H9 (cell line): ENCODE results near the gene MOCS1. TPM values are rescaled to one million over a fixed set of nuclear protein-coding genes. Genes with fewer than 3 reads are reported as not detected.

Experiments
- DNase-seq: peaks from one replicate; pipeline ENCODE4 v3.0.0-alpha.2; 2017
- H2AFZ ChIP-seq: one replicate; pipeline ENCODE4 v1.6.1; 2013; ENCODE audit warnings: mild to moderate bottlenecking, low read length, control low read depth, moderate library complexity
- H2AK5ac ChIP-seq: 2 replicates; pipeline ENCODE4 v1.6.1; 2013; ENCODE audit warnings: low read length, control low read depth, mixed read lengths; ENCODE audit not compliant: insufficient read length
- H2BK120ac ChIP-seq: one replicate; pipeline ENCODE4 v1.6.1; 2013; ENCODE audit warnings: low read depth, mild to moderate bottlenecking, low read length, control low read depth, inconsistent platforms; ENCODE audit not compliant: poor library complexity, severe bottlenecking
- H2BK12ac ChIP-seq: 2 replicates; pipeline ENCODE4 v1.6.1; 2013; ENCODE audit warnings: low read length, control low read depth, mixed read lengths, low read depth; ENCODE audit not compliant: insufficient read length
- H2BK15ac ChIP-seq: 2 replicates; pipeline ENCODE4 v1.6.1; 2013; ENCODE audit warnings: low read depth, low read length, control low read depth
- H2BK20ac ChIP-seq: one replicate; pipeline ENCODE4 v1.6.1; 2013; ENCODE audit warnings: low read depth, mild to moderate bottlenecking, low read length, control low read depth, inconsistent platforms; ENCODE audit not compliant: poor library complexity, severe bottlenecking
- H2BK5ac ChIP-seq: 2 replicates; pipeline ENCODE4 v1.6.1; 2013; ENCODE audit warnings: low read length, control low read depth, mixed read lengths; ENCODE audit not compliant: insufficient read length
- H3K14ac ChIP-seq: 2 replicates; pipeline ENCODE4 v1.6.1; 2013; ENCODE audit warnings: low read length, control low read depth; ENCODE audit not compliant: insufficient read depth
- H3K18ac ChIP-seq: 2 replicates; pipeline ENCODE4 v1.6.1; 2013; ENCODE audit warnings: low read depth, mild to moderate bottlenecking, mixed read lengths, low read length, control low read depth; ENCODE audit not compliant: insufficient read length
- H3K23ac ChIP-seq: 2 replicates; pipeline ENCODE4 v1.6.1; 2013; ENCODE audit warnings: low read length, control low read depth, mixed read lengths, low read depth; ENCODE audit not compliant: insufficient read length
- H3K23me2 ChIP-seq: 2 replicates; pipeline ENCODE4 v1.6.1; 2013; ENCODE audit warnings: low read depth, mild to moderate bottlenecking, mixed read lengths, low read length, control low read depth; ENCODE audit not compliant: insufficient read length, poor library complexity, severe bottlenecking
- H3K27ac ChIP-seq: 2 replicates; pipeline ENCODE4 v1.5.1; 2013; ENCODE audit warnings: low read length, control low read depth, mixed read lengths, low read depth; ENCODE audit not compliant: insufficient read length
- H3K27me3 ChIP-seq: 2 replicates; pipeline ENCODE4 v1.6.1; 2013; ENCODE audit warnings: low read length, control low read depth, inconsistent platforms; ENCODE audit not compliant: insufficient read depth
- H3K4ac ChIP-seq: 2 replicates; pipeline ENCODE4 v1.6.1; 2013; ENCODE audit warnings: low read depth, mild to moderate bottlenecking, control low read depth, inconsistent platforms, low read length, moderate library complexity
- H3K4me1 ChIP-seq: 2 replicates; pipeline ENCODE4 v1.6.1; 2013; ENCODE audit warnings: low read length, control low read depth, inconsistent platforms; ENCODE audit not compliant: insufficient read depth
- H3K4me2 ChIP-seq: 2 replicates; pipeline ENCODE4 v1.6.1; 2013; ENCODE audit warnings: low read length, control low read depth, mixed read lengths; ENCODE audit not compliant: insufficient read length, insufficient read depth
- H3K56ac ChIP-seq: 2 replicates; pipeline ENCODE4 v1.6.1; 2013; ENCODE audit warnings: low read depth, mild to moderate bottlenecking, mixed read lengths, low read length, control low read depth; ENCODE audit not compliant: insufficient read length
- H3K79me1 ChIP-seq: 2 replicates; pipeline ENCODE4 v1.6.1; 2013; ENCODE audit warnings: low read depth, mild to moderate bottlenecking, moderate library complexity, low read length, control low read depth, inconsistent platforms; ENCODE audit not compliant: insufficient read depth, poor library complexity, severe bottlenecking
- H3K79me2 ChIP-seq: 2 replicates; pipeline ENCODE4 v1.6.1; 2013; ENCODE audit warnings: low read length, control low read depth, inconsistent platforms; ENCODE audit not compliant: insufficient read depth
- H3K9ac ChIP-seq: 2 replicates; pipeline ENCODE4 v1.6.1; 2013; ENCODE audit warnings: low read length, control low read depth, mixed read lengths; ENCODE audit not compliant: insufficient read length; ENCODE audit errors: extremely low read depth
- H3K9me3 ChIP-seq: one replicate; pipeline ENCODE4 v1.6.1; 2013; ENCODE audit warnings: low read depth, low read length, inconsistent platforms; ENCODE audit not compliant: control insufficient read depth
- H3T11ph ChIP-seq: one replicate; pipeline ENCODE4 v1.6.1; 2013; ENCODE audit warnings: mild to moderate bottlenecking, low read length, control low read depth, inconsistent platforms
- H4K20me1 ChIP-seq: one replicate; pipeline ENCODE4 v1.6.1; 2013; ENCODE audit not compliant: control insufficient read depth, insufficient read length, insufficient read depth
- H4K5ac ChIP-seq: 2 replicates; pipeline ENCODE4 v1.6.1; 2013; ENCODE audit warnings: low read depth, mild to moderate bottlenecking, mixed read lengths, low read length, control low read depth; ENCODE audit not compliant: insufficient read length
- H4K8ac ChIP-seq: replicated peaks from 2 replicates; pipeline ENCODE4 v1.6.1; 2013; ENCODE audit warnings: low read length, control low read depth, mixed read lengths, low read depth; ENCODE audit not compliant: insufficient read length
- H4K91ac ChIP-seq: 2 replicates; pipeline ENCODE4 v1.6.1; 2013; ENCODE audit warnings: low read depth, mild to moderate bottlenecking, moderate library complexity, mixed read lengths, low read length, control low read depth; ENCODE audit not compliant: insufficient read length
- H3K27ac Mint-ChIP-seq, 3 experiments: 2 replicates in 2 of 3; 3 replicates in 1 of 3; pipeline ENCODE4 v1.8.0; 2020 to 2021; ENCODE audit warnings: mixed read lengths in 3 of 3, mild to moderate bottlenecking in 1 of 3, moderate library complexity in 1 of 3
- H3K27me3 Mint-ChIP-seq: 2 replicates; pipeline ENCODE4 v1.8.0; 2021; ENCODE audit warnings: low read depth, mild to moderate bottlenecking, moderate library complexity, mixed read lengths
- H3K36me3 Mint-ChIP-seq, 3 experiments: 2 replicates in 2 of 3; 3 replicates in 1 of 3; pipeline ENCODE4 v1.8.0; 2020 to 2021; ENCODE audit warnings: low read depth in 3 of 3, mixed read lengths in 3 of 3; ENCODE audit not compliant: insufficient read depth in 1 of 3
- H3K4me1 Mint-ChIP-seq, 2 experiments: 2 replicates each; pipeline ENCODE4 v1.8.0; 2020; ENCODE audit warnings: mixed read lengths in 2 of 2
- H3K4me3 Mint-ChIP-seq, 2 experiments: 2 replicates in 1 of 2; 3 replicates in 1 of 2; pipeline ENCODE4 v1.8.0; 2020 to 2021; ENCODE audit warnings: mild to moderate bottlenecking in 2 of 2, mixed read lengths in 2 of 2, moderate library complexity in 1 of 2
- H3K9me3 Mint-ChIP-seq, 2 experiments: 2 replicates in 1 of 2; 3 replicates in 1 of 2; pipeline ENCODE4 v1.8.0; 2020; ENCODE audit warnings: mild to moderate bottlenecking in 2 of 2, mixed read lengths in 2 of 2, moderate library complexity in 1 of 2
- total RNA-seq: library from RNA; stranded (reverse); gene quantifications from 2 replicates; pipeline ENCODE4 v1.2.1, GENCODE V29; 2021
- TF ChIP-seq, protein P1 (sequence below): fragments of 200-600 bp; sonication (generic); conservative IDR thresholded peaks from 3 replicates; pipeline ENCODE4 v1.8.0; 2021; ENCODE audit warnings: antibody characterized with exemption, mild to moderate bottlenecking

MOCS1 gene
- total RNA-seq, 1 experiment from 2014 or later, result 15.2 TPM

DNA sequence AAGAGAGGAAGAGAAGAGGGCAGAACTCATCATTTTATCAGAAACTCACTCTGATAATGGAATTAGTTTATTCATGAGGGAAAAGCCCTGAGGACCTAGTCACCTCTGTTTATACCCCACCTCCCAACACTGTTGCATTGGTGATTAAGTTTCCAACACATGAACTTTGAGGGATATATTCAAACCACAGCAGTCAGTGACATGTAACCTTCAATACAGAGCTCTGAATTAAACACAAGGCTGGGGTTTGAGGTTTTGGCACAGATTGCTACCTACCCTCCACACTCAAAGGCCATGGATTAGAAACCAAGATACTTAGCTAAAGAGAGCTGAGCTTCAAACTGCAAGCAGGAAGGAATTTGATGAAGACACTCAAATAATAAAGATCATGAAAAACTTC, 48.5 kb upstream of the MOCS1 start:
- H4K91ac ChIP-seq, result no peak overlapping the region
- no peak overlapping the region for H4K8ac ChIP-seq
- no peak overlapping the region for H2AFZ ChIP-seq
- no peak overlapping the region for H3K27ac Mint-ChIP-seq
- H3K79me1 ChIP-seq, result no peaks in the 10 kb centered on the region
- H4K20me1 ChIP-seq, result no peaks in the 10 kb centered on the region
- no peak overlapping the region for H2BK120ac ChIP-seq
- no peak overlapping the region for H3K4me2 ChIP-seq
- no peak overlapping the region for H3K9ac ChIP-seq
- H3K23me2 ChIP-seq, result no peaks in the 10 kb centered on the region
- H2BK20ac ChIP-seq, result no peak overlapping the region
- peaks cover 0 to 3% (median 0%) of the 10 kb centered on the region in 3 experiments; a peak in 1 of 7 replicates for H3K36me3 Mint-ChIP-seq
- H3K27me3 ChIP-seq, result no peaks in the 10 kb centered on the region
- H3K14ac ChIP-seq, result no peak overlapping the region
- peaks cover 0 to 3% of the 10 kb centered on the region in 2 experiments; a peak in 3 of 5 replicates for H3K9me3 Mint-ChIP-seq
- no peak overlapping the region for H2BK5ac ChIP-seq
- no peak overlapping the region for H2BK12ac ChIP-seq
- no peak overlapping the region for H3T11ph ChIP-seq
- no peak overlapping the region for H3K18ac ChIP-seq
- H3K4me3 Mint-ChIP-seq, result no peak overlapping the region
- no peak overlapping the region for H2BK15ac ChIP-seq
- no peak overlapping the region for H3K23ac ChIP-seq
- DNase-seq, result no peak
- no peak overlapping the region for H3K56ac ChIP-seq
- H2AK5ac ChIP-seq, result no peak overlapping the region
- peaks cover 4% of the 10 kb centered on the region for H3K27me3 Mint-ChIP-seq
- no peak overlapping the region for H3K4ac ChIP-seq
- no peak overlapping the region for H4K5ac ChIP-seq
- no peaks in the 10 kb centered on the region for H3K9me3 ChIP-seq
- H3K79me2 ChIP-seq, result no peaks in the 10 kb centered on the region
- no peaks in the 10 kb centered on the region; the same call in 1 of the 2 replicates for H3K4me1 ChIP-seq
- H3K4me1 Mint-ChIP-seq, result peaks cover 7 to 8% of the 10 kb centered on the region in 2 experiments
- no peak overlapping the region for H3K27ac ChIP-seq
- TF ChIP-seq, protein P1, sequence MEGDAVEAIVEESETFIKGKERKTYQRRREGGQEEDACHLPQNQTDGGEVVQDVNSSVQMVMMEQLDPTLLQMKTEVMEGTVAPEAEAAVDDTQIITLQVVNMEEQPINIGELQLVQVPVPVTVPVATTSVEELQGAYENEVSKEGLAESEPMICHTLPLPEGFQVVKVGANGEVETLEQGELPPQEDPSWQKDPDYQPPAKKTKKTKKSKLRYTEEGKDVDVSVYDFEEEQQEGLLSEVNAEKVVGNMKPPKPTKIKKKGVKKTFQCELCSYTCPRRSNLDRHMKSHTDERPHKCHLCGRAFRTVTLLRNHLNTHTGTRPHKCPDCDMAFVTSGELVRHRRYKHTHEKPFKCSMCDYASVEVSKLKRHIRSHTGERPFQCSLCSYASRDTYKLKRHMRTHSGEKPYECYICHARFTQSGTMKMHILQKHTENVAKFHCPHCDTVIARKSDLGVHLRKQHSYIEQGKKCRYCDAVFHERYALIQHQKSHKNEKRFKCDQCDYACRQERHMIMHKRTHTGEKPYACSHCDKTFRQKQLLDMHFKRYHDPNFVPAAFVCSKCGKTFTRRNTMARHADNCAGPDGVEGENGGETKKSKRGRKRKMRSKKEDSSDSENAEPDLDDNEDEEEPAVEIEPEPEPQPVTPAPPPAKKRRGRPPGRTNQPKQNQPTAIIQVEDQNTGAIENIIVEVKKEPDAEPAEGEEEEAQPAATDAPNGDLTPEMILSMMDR, result no peak
